Tibial artery (tissue), 4 donors: ENCODE data around the gene KIAA0319L.

Experiments
- DNase-seq, 2 donors: peaks; one replicate each; pipeline ENCODE4 v3.0.0-alpha.2; 2019
- H3K27ac ChIP-seq, 2 donors: fragments of 200-600 bp; sonication (generic) in 1 of 2; 1 replicate in 1 of 2; 2 replicates in 1 of 2; pipeline ENCODE4 v1.5.1; 2018 to 2019; ENCODE audit warnings: mild to moderate bottlenecking in 1 of 2
- H3K27me3 ChIP-seq, 2 donors: fragments of 200-600 bp; sonication (generic) in 1 of 2; one replicate each; pipeline versions ENCODE4 v1.5.1 to v1.6.0; 2016 to 2019
- H3K36me3 ChIP-seq, 3 donors: fragments of 200-600 bp; sonication (generic) in 2 of 3; one replicate each; pipeline ENCODE4 v1.5.1; 2016 to 2019; ENCODE audit warnings: mild to moderate bottlenecking in 2 of 3
- H3K4me1 ChIP-seq, 4 donors: fragments of 200-600 bp; sonication (generic) in 2 of 4; 1 replicate in 3 of 4; 2 replicates in 1 of 4; pipeline ENCODE4 v1.5.1; 2016 to 2019
- H3K4me3 ChIP-seq, 2 donors: fragments of 200-600 bp; sonication (generic) in 1 of 2; 1 replicate in 1 of 2; 2 replicates in 1 of 2; pipeline ENCODE4 v1.5.1; 2018 to 2019; ENCODE audit warnings: mild to moderate bottlenecking in 2 of 2
- H3K9me3 ChIP-seq, 3 donors: fragments of 200-600 bp; sonication (generic) in 1 of 3; one replicate each; pipeline ENCODE4 v1.5.1; 2016 to 2019
- CTCF ChIP-seq, 2 experiments: fragments of 200-600 bp in 1 of 2; fragments of 450-650 bp in 1 of 2; IDR thresholded peaks; one replicate each; pipeline ENCODE4 v1.5.1; 2017 to 2019; ENCODE audit warnings: antibody characterized with exemption in 2 of 2, mild to moderate bottlenecking in 1 of 2, moderate library complexity in 1 of 2
- intact Hi-C: fragments of 100-400 bp; cut with DNase I; formaldehyde crosslinking; loops from one replicate; pipeline ENCODE4 v1.15.0; 2023; ENCODE audit warnings: low total_unique reads

KIAA0319L gene

DNA sequence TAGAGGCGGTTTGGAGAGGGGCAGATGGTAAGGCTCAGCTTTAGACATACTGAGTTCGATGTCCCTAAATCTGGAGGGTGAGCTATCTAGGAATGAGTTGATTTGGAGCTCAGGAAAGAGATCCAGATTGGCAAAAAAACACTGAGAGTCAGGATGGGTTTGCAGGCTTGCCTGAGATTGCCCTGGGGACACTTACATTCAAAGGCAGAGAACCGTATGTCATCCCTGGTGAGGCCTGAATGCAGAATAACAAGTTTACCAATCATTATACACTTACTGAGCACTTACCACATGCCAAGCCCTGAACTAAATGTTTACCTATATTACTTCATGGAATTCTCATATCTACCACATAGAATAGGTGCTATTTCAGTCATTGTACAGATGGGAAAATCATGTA is 43.4 kb upstream of the KIAA0319L start:
- DNase-seq, result no peak
- intact Hi-C loops, result no loop called here
- Histone ChIP-seq H3K36me3 (peaks cover 41 to 73% (median 56%) of the 10 kb centered on the region in 3 donors), H3K4me3 (no peak overlapping the region), H3K9me3 (no peaks in the 10 kb centered on the region), H3K27ac (no peak overlapping the region), H3K27me3 (no peaks in the 10 kb centered on the region), H3K4me1 (no peaks in the 10 kb centered on the region)
- no peak for TF ChIP-seq CTCF (IDR thresholded peaks at IDR 0.05)

DNA sequence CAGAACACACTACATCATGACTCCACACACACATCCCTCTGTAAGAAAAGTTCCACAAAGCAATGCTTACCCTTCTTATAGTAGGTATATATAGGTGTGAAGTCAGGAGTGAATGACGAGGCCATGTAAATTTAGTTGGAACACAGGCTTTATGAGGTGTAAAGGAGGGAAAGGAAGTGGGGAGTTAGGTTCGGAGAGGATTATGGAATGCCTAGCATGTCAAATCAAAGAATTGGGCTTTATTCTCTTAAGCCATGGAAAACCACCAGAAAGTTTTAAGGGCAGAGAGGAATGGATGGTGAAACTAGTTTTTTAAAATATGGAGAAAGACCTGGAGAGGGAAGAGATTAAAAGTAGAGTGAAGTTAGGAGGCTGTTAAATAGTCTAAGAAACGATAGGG is 42.2 kb upstream of the KIAA0319L start:
- H3K4me1 ChIP-seq, result no peaks in the 10 kb centered on the region
- H3K4me3 ChIP-seq, result no peak overlapping the region
- no peak for TF ChIP-seq CTCF (IDR thresholded peaks at IDR 0.05)
- intact Hi-C loops, result no loop called here
- no peak overlapping the region for H3K27ac ChIP-seq
- H3K36me3 ChIP-seq, result peaks cover 30 to 62% (median 44%) of the 10 kb centered on the region in 3 donors
- H3K27me3 ChIP-seq, result no peaks in the 10 kb centered on the region
- DNase-seq, result no peak
- no peaks in the 10 kb centered on the region for H3K9me3 ChIP-seq

GRCh38 chr1:35598895-35599294 is 41.7 kb upstream of the KIAA0319L start:
- intact Hi-C loops, result no loop called here
- Histone ChIP-seq H3K27ac (no peak overlapping the region), H3K36me3 (peaks cover 25 to 56% (median 39%) of the 10 kb centered on the region in 3 donors), H3K4me1 (no peaks in the 10 kb centered on the region), H3K4me3 (no peak overlapping the region), H3K27me3 (no peaks in the 10 kb centered on the region), H3K9me3 (no peaks in the 10 kb centered on the region)
- TF ChIP-seq CTCF (IDR thresholded peaks at IDR 0.05), result no peak
- no peak for DNase-seq

DNA sequence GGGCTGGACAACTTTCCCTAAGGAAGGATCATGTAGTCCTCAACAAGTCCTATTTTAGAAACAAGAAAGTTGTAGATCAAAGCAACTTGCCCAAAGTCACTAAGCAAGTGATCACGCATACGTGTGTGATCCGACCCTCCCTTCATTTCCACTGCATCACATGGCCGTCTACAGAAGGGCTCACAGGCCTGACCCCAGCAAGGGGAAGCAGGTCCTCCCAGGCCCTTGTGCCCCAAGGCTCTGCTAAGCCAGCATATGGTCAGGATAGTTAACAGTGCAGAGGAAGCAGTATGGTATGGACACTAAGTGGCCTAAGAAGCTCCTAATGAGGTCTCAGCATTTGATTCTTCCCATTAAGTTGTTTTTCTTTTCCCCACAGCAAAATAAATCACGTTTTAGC is 40.7 kb upstream of the KIAA0319L start:
- no peak overlapping the region for H3K27ac ChIP-seq
- no peak for DNase-seq
- intact Hi-C loops, result no loop called here
- H3K36me3 ChIP-seq, result peaks cover 16 to 46% (median 29%) of the 10 kb centered on the region in 3 donors
- no peaks in the 10 kb centered on the region for H3K9me3 ChIP-seq
- TF ChIP-seq CTCF (IDR thresholded peaks at IDR 0.05), result no peak
- no peaks in the 10 kb centered on the region for H3K4me1 ChIP-seq
- H3K27me3 ChIP-seq, result no peaks in the 10 kb centered on the region
- no peak overlapping the region for H3K4me3 ChIP-seq

DNA sequence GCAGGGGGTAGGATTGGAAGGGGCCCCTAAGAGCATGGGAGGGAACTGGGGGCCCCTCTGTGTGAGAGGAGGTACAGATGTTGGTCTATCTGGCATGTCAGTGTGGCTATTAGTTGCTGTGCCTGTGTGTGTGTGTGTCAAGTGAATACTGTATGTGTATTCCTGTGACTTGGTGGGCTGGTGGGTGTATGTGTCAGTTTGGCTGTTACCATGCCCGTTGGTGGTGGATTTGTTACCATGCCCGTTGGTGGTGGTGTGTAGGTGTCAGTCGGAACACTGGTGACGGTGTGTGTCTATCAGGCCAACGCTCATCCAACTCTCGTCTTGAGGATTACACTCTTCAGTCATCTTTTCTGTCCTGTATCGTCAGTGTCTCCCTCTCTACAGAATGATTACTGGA is 38.5 kb upstream of the KIAA0319L start:
- Histone ChIP-seq H3K36me3 (peaks cover 0 to 30% (median 16%) of the 10 kb centered on the region in 3 donors), H3K27me3 (no peaks in the 10 kb centered on the region), H3K4me1 (no peaks in the 10 kb centered on the region), H3K9me3 (no peaks in the 10 kb centered on the region), H3K27ac (no peak overlapping the region), H3K4me3 (no peak overlapping the region)
- no peak for TF ChIP-seq CTCF (IDR thresholded peaks at IDR 0.05)
- intact Hi-C loops, result no loop called here
- DNase-seq, result no peak
